ENCODE results near the gene SPATA24.
A peak's percentile ranks its signal among the peaks of the same experiment; 100 is the strongest.

Gene SPATA24

GRCh38 chr5:139403787-139404483 is at the start of gene SPATA24:
SPATA24 (minus strand) TSS chr5:139404089; CDS start chr5:139404060, 29 bp downstream.
- TF ChIP-seq EGR1 (IDR thresholded peaks at IDR 0.05) (peak; percentile 98), TCF12 (IDR thresholded peaks at IDR 0.05; ENCODE audit: low read depth) (no peak; the same call in 1 of the 2 replicates), NFIC (IDR thresholded peaks at IDR 0.05) (no peak), USF1 (IDR thresholded peaks at IDR 0.05) (0 out of 2 replicates have a peak, but pooled peaks have one; percentile 12), CREB1 (IDR thresholded peaks at IDR 0.05; ENCODE audit: low read depth) (peak; percentile 75), EP300 (IDR thresholded peaks at IDR 0.05; ENCODE audit: borderline replicate concordance) (peak; percentile 18; the same call in 1 of the 2 replicates), TAF1 (IDR thresholded peaks at IDR 0.05; ENCODE audit: low read depth) (no peak; the same call in 1 of the 2 replicates), CEBPB (IDR thresholded peaks at IDR 0.05) (no peak), ZBTB7A (IDR thresholded peaks at IDR 0.05; ENCODE audit: low read depth) (no peak), YY1 (IDR thresholded peaks at IDR 0.05; ENCODE audit: low read depth) (peak; percentile 92), TEAD4 (IDR thresholded peaks at IDR 0.05) (peak; percentile 70), REST (IDR thresholded peaks at IDR 0.05; ENCODE audit: low read depth) (no peak), RAD21 (IDR thresholded peaks at IDR 0.05; ENCODE audit: low read depth) (no peak), FOXM1 (IDR thresholded peaks at IDR 0.05; ENCODE audit: borderline replicate concordance, low read depth) (no peak), MAX (IDR thresholded peaks at IDR 0.05) (peak; percentile 83)

- TF ChIP-seq CREB1 (IDR thresholded peaks at IDR 0.05; ENCODE audit: low read depth) (no peak), MAX (IDR thresholded peaks at IDR 0.05) (no peak), TCF12 (IDR thresholded peaks at IDR 0.05; ENCODE audit: low read depth) (no peak), EP300 (IDR thresholded peaks at IDR 0.05; ENCODE audit: borderline replicate concordance) (no peak), TAF1 (IDR thresholded peaks at IDR 0.05; ENCODE audit: low read depth) (no peak), ZBTB7A (IDR thresholded peaks at IDR 0.05; ENCODE audit: low read depth) (no peak), USF1 (IDR thresholded peaks at IDR 0.05) (no peak), NFIC (IDR thresholded peaks at IDR 0.05) (no peak), REST (IDR thresholded peaks at IDR 0.05; ENCODE audit: low read depth) (no peak), RAD21 (IDR thresholded peaks at IDR 0.05; ENCODE audit: low read depth) (no peak), FOXM1 (IDR thresholded peaks at IDR 0.05; ENCODE audit: borderline replicate concordance, low read depth) (no peak)
Measured at GRCh38 chr5:139451878-139452660, 48.2 kb upstream of the SPATA24 start.

GRCh38 chr5:139451176-139451575 is 47.3 kb upstream of the SPATA24 start:
- TF ChIP-seq ZBTB7A (IDR thresholded peaks at IDR 0.05; ENCODE audit: low read depth) (no peak), CEBPB (IDR thresholded peaks at IDR 0.05) (no peak), REST (IDR thresholded peaks at IDR 0.05; ENCODE audit: low read depth) (no peak), TCF12 (IDR thresholded peaks at IDR 0.05; ENCODE audit: low read depth) (no peak), EGR1 (IDR thresholded peaks at IDR 0.05) (no peak), RAD21 (IDR thresholded peaks at IDR 0.05; ENCODE audit: low read depth) (no peak), YY1 (IDR thresholded peaks at IDR 0.05; ENCODE audit: low read depth) (no peak), FOXM1 (IDR thresholded peaks at IDR 0.05; ENCODE audit: borderline replicate concordance, low read depth) (no peak), TAF1 (IDR thresholded peaks at IDR 0.05; ENCODE audit: low read depth) (no peak), CREB1 (IDR thresholded peaks at IDR 0.05; ENCODE audit: low read depth) (no peak), MAX (IDR thresholded peaks at IDR 0.05) (no peak), NFIC (IDR thresholded peaks at IDR 0.05) (no peak), TEAD4 (IDR thresholded peaks at IDR 0.05) (no peak), EP300 (IDR thresholded peaks at IDR 0.05; ENCODE audit: borderline replicate concordance) (no peak)

Measured in Ishikawa (cell line).